Gastroesophageal sphincter (tissue), 3 donors: ENCODE data around the gene GPATCH2.

ENCODE experiments used
- CTCF ChIP-seq, 4 experiments: fragments of 200-600 bp in 2 of 4; fragments of 450-650 bp in 2 of 4; sonication (generic) in 1 of 4; IDR thresholded peaks; one replicate each; pipeline ENCODE4 v1.5.1; 2017 to 2019; ENCODE audit warnings: antibody characterized with exemption in 4 of 4, mild to moderate bottlenecking in 2 of 4, moderate library complexity in 2 of 4
- EP300 ChIP-seq: sonication (generic); formaldehyde crosslinking; IDR thresholded peaks from one replicate; pipeline ENCODE4 v1.6.1; 2017; ENCODE audit warnings: antibody characterized with exemption, mild to moderate bottlenecking
- POLR2A ChIP-seq, 2 donors: fragments of 450-650 bp; IDR thresholded peaks; one replicate each; pipeline ENCODE4 v1.6.1; 2017; ENCODE audit warnings: antibody characterized with exemption in 2 of 2, mild to moderate bottlenecking in 2 of 2, moderate library complexity in 1 of 2
- POLR2AphosphoS5 ChIP-seq: sonication (generic); formaldehyde crosslinking; IDR thresholded peaks from one replicate; pipeline ENCODE4 v1.6.1; 2017; ENCODE audit warnings: antibody characterized with exemption

DNA sequence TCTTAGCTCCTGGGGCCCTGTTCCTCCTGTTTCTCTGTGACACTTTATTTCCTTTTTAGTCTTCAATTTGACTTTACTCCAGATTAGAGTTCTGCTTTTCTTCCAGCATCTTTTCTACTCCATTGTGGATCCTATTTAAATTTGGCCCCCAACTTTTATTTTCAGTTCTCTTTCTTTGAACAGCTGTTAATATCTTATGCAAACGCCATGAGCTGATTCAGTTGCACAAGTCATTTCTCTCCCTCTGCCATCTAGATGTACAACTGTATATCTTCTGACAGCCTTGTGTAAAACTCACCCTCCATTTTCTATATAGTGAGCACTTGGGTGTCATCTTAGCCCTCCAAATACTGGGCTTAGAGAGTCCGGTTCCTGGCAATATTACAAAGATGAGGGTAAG, 42.5 kb upstream of the GPATCH2 start:
- TF ChIP-seq CTCF (IDR thresholded peaks at IDR 0.05) (no peak), POLR2A (IDR thresholded peaks at IDR 0.05) (no peak), POLR2AphosphoS5 (no peak), EP300 (no peak)
